Nephron (organoid): ENCODE data around the gene SLC25A13.
"Not testable (repeated sequence)": the region's sequence is repeated elsewhere in the genome, so short reads cannot be mapped to it uniquely, and the experiment has no call there.

Source experiments
- H3K27ac Mint-ChIP-seq, 3 experiments: 2 replicates each; pipeline ENCODE4 v1.8.0; 2020; ENCODE audit warnings: mixed read lengths in 3 of 3, mild to moderate bottlenecking in 2 of 3, moderate library complexity in 1 of 3
- H3K27me3 Mint-ChIP-seq: 2 replicates; pipeline ENCODE4 v1.8.0; 2021; ENCODE audit warnings: low read depth, mild to moderate bottlenecking, moderate library complexity, mixed read lengths
- H3K36me3 Mint-ChIP-seq: 2 replicates; pipeline ENCODE4 v1.8.0; 2020; ENCODE audit warnings: low read depth, mixed read lengths
- H3K4me1 Mint-ChIP-seq: 2 replicates; pipeline ENCODE4 v1.8.0; 2020; ENCODE audit warnings: mixed read lengths
- H3K4me3 Mint-ChIP-seq, 3 experiments: 2 replicates each; pipeline ENCODE4 v1.8.0; 2020; ENCODE audit warnings: mild to moderate bottlenecking in 3 of 3, mixed read lengths in 3 of 3, moderate library complexity in 2 of 3
- H3K9me3 Mint-ChIP-seq: 2 replicates; pipeline ENCODE4 v1.8.0; 2020; ENCODE audit warnings: mixed read lengths
- CTCF ChIP-seq, 3 experiments: fragments of 200-600 bp; sonication (generic); IDR thresholded peaks; one replicate each; pipeline ENCODE4 v1.5.0; 2021; ENCODE audit warnings: antibody characterized with exemption in 3 of 3; ENCODE audit not compliant: unreplicated experiment in 3 of 3

Gene SLC25A13

GRCh38 chr7:96321658-96322372, at the start of gene SLC25A13:
SLC25A13 (minus strand) TSS chr7:96322098; CDS start chr7:96321956, 142 bp downstream.
- Mint-ChIP-seq H3K27ac (peak within 1 kb of the TSS; percentile 94 to 98 (median 96)), H3K4me3 (peak within 1 kb of the TSS; percentile 92 to 98 (median 95)), H3K27me3 (peaks cover 4% of the 10 kb centered on the region), H3K36me3 (no peaks in the 10 kb centered on the region), H3K4me1 (peaks cover 10% of the 10 kb centered on the region), H3K9me3 (no peaks in the 10 kb centered on the region)
- no peak for TF ChIP-seq CTCF (IDR thresholded peaks at IDR 0.05; ENCODE audit: unreplicated experiment in 3 of 3)

GRCh38 chr7:96365916-96366315, 44.0 kb upstream of the SLC25A13 start:
- not testable (repeated sequence) for H3K36me3 Mint-ChIP-seq, H3K27me3 Mint-ChIP-seq, H3K27ac Mint-ChIP-seq, H3K9me3 Mint-ChIP-seq, H3K4me1 Mint-ChIP-seq, H3K4me3 Mint-ChIP-seq

GRCh38 chr7:96361116-96361857, 39.4 kb upstream of the SLC25A13 start:
- no peak for TF ChIP-seq CTCF (IDR thresholded peaks at IDR 0.05; ENCODE audit: unreplicated experiment in 3 of 3)
- H3K36me3 Mint-ChIP-seq: no peaks in the 10 kb centered on the region
- H3K27ac Mint-ChIP-seq: no peak overlapping the region
- H3K9me3 Mint-ChIP-seq: peaks cover 4% of the 10 kb centered on the region
- no peaks in the 10 kb centered on the region for H3K27me3 Mint-ChIP-seq
- no peaks in the 10 kb centered on the region for H3K4me1 Mint-ChIP-seq
- no peak overlapping the region for H3K4me3 Mint-ChIP-seq

- TF ChIP-seq CTCF (IDR thresholded peaks at IDR 0.05; ENCODE audit: unreplicated experiment in 3 of 3): no peak
- no peaks in the 10 kb centered on the region for H3K36me3 Mint-ChIP-seq
- H3K27ac Mint-ChIP-seq: no peak overlapping the region
- H3K4me3 Mint-ChIP-seq: no peak overlapping the region
- no peaks in the 10 kb centered on the region for H3K27me3 Mint-ChIP-seq
- H3K9me3 Mint-ChIP-seq: peaks cover 2% of the 10 kb centered on the region
- no peaks in the 10 kb centered on the region for H3K4me1 Mint-ChIP-seq
Measured at GRCh38 chr7:96359876-96360275, 38.0 kb upstream of the SLC25A13 start.

GRCh38 chr7:96358236-96358971, 36.5 kb upstream of the SLC25A13 start:
- H3K4me3 Mint-ChIP-seq, H3K4me1 Mint-ChIP-seq, H3K36me3 Mint-ChIP-seq, H3K27me3 Mint-ChIP-seq, H3K27ac Mint-ChIP-seq, H3K9me3 Mint-ChIP-seq: not testable (repeated sequence)

GRCh38 chr7:96355990-96356506, 34.1 kb upstream of the SLC25A13 start:
- Mint-ChIP-seq H3K4me3 (no peak overlapping the region), H3K27me3 (peaks cover 4% of the 10 kb centered on the region), H3K4me1 (no peaks in the 10 kb centered on the region), H3K9me3 (no peaks in the 10 kb centered on the region), H3K36me3 (no peaks in the 10 kb centered on the region), H3K27ac (no peak overlapping the region)
- TF ChIP-seq CTCF (IDR thresholded peaks at IDR 0.05; ENCODE audit: unreplicated experiment in 3 of 3): no peak
